Inferior parietal cortex (tissue), 1 donor: Measurements from ENCODE around the gene CLEC3B.
"Not testable (repeated sequence)": the region's sequence is repeated elsewhere in the genome, so short reads cannot be mapped to it uniquely, and the experiment has no call there.

ENCODE experiments used
- DNase-seq: peaks from one replicate; pipeline ENCODE4 v3.0.0-alpha.2; 2016; ENCODE audit errors: extremely low spot score

The CLEC3B gene

GRCh38 chr3:45066109-45066801, 40.2 kb downstream of the CLEC3B start:
- DNase-seq: no peak

DNA sequence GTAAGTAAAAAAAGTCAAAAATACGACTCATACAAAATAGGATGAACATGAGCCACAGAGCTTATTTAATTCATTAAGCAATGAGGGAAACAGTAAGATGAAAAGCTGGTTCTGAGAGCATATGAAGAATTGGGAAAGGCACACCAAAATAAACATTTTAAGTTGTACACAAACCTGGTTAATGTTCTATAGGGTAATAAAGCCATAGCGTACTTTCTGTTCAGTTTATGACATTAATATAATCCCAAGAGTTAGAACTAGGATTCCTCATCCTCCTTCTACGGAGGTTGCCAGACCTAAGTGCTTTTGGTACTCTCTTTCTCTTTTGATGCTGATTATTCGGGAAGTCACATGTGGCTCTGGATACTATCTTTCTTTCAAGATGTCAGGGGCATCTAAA, 41.4 kb downstream of the CLEC3B start:
- no peak for DNase-seq

- DNase-seq: no peak
Measured at GRCh38 chr3:45067941-45068340, 41.8 kb downstream of the CLEC3B start.

- DNase-seq: no peak
Measured at GRCh38 chr3:45071075-45071474, 45.0 kb downstream of the CLEC3B start.

GRCh38 chr3:45075821-45076625, 49.9 kb downstream of the CLEC3B start:
- DNase-seq: no peak

DNA sequence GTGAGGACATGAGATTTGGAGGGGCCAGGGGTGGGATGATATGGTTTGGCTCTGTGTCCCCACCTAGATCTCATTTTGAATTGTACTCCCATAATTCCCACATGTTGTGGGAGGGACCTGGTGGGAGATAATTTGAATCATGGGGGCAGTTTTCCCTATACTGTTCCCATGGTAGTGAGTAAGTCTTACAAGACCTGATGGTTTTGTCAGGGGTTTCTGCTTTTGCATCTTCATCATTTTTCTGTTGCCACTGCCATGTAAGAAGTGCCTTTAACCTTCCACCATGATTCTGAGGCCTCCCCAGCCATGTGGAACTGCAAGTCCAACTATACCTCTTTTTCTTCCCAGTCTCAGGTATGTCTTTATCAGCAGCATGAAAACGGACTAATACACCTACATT, 52.2 kb downstream of the CLEC3B start:
- DNase-seq: not testable (repeated sequence)

GRCh38 chr3:45078910-45079522, 52.9 kb downstream of the CLEC3B start:
- DNase-seq: no peak

GRCh38 chr3:45079715-45080114, 53.6 kb downstream of the CLEC3B start:
- DNase-seq: no peak

GRCh38 chr3:45080824-45081223, 54.7 kb downstream of the CLEC3B start:
- no peak for DNase-seq

- no peak for DNase-seq
Measured at GRCh38 chr3:45081506-45082141, 55.5 kb downstream of the CLEC3B start.

GRCh38 chr3:45082142-45082538, 56.0 kb downstream of the CLEC3B start:
- DNase-seq: no peak

DNA sequence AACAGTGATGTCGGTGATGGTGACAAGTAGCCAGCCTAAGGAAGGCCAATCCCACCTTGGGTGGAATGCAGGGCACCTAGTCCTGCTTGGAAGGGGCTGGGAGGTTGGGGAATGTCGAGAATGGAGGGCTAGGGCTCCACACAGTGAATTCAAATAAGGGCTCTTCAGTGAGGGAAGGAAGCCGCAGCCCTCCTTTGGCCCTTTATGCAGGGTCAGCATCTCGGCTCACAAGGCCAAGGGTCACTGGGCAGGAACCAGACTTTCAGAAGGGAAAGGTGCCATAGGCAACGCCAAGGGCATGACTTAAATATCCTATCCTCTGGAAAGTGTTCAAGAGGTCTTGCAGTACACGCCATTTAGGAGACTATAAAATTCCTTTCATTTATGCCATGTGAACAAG, 56.9 kb downstream of the CLEC3B start:
- no peak for DNase-seq

DNA sequence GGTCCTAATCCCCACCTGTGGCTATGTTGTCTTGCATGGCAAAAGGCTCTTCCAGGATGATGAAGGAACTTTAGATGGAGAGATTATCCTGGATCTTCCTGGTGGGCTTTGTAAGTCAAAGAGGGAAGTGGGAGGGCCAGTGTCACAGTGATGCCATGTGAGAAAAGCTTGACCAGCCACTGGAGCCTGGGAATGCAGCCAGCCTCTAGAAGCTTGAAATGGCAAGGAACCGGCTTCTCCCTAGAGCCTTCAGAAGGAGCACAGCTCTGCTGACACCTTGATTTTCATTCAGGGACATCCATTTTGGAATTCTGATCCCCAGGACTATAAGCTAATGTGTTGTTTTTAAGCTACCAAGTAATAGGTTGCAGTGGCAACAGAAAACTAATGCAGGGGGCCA, 58.3 kb downstream of the CLEC3B start:
- no peak for DNase-seq

DNA sequence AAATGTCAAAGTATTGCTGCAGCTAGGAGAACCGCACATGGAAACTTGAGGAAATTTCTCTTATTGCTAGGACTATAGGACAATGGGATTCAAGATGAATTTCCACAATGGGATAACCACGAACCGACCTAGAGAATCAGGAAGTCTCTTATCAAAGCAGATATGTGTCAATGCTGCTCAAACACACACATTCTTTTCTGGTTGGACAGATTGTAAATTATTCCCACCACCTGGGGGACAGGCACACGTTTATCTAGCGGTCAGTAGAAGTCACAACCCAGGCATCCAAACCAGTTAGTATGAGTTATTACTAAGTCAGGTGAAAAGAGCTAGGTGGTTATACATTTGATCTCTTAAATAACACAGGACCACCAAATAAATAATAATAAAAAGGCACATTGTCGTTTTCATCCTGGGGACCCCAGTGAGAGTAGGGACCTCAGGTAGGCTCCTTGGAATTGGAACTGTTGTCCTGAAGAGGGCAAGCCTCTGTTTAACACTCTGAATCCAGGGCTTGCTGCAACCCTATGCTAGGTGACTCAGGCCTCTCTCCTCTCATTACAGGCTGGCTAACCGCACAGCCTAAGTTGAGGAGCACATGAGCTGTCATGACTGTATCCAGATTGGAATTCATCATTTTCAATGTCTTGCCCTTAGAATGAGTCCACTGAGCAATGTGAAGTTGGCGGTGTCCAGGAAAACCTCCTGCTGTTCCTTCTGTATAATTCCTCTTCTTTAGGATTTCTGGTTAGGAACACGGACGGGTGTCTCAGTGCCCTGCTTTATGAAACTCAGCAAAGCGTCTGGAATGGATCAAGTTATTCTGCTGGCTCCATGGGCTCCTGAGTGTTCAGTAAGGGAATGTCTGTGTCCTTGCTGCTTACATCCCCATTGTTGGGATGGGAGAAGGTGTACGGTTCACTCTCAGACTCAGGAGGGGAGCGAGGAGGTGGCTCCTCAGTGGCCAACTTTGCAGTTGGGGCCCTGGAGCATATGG, 59.0 kb downstream of the CLEC3B start:
- no peak for DNase-seq
